HS-27A (cell line): Measurements from ENCODE around the gene DLX1.
"Not testable (repeated sequence)": the region's sequence is repeated elsewhere in the genome, so short reads cannot be mapped to it uniquely, and the experiment has no call there.

ENCODE experiments used
- DNase-seq: peaks from one replicate; pipeline ENCODE4 v3.0.0-alpha.2; 2012; ENCODE audit warnings: low read depth, missing footprints

The DLX1 gene

DNA sequence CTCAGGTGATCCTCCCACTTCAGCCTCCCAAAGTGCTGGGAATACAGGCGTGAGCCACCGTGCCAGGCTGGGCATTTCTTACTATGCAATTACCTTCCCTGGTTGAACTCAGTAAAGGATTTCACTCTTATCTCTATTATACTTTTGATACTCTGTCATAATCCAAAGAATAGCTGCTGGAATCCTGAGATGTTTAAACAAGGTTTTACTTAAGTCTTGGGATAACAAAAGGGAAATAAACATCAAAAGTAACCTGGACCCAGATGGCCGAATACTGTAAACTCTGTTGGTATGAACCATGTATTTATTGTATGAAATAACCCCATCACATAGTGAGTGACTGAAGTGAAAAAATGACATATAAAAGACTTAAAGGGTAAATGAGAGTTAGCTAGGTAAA is 29.3 kb downstream of the DLX1 start:
- DNase-seq = no peak

- no peak for DNase-seq
Measured at GRCh38 chr2:172116107-172116506, 30.8 kb downstream of the DLX1 start.

DNA sequence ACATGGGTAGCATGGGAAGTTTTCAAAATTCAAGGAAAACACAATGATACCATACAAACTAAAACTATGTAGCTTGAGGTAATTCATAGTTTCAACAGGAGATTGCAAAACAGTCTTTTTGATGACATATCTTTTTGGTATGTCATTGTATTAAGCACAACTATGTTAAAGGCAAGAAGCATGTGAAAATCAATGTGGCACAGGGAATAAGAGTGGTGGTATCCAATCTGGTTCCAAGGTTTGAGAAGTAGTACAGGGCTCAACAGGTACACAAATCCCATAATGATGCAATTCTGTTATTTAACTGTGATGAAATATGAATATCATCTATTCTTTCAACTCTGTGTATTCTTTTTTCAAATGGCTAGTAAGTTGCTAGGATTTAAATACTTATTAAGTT is 33.8 kb downstream of the DLX1 start:
- DNase-seq = no peak

DNA sequence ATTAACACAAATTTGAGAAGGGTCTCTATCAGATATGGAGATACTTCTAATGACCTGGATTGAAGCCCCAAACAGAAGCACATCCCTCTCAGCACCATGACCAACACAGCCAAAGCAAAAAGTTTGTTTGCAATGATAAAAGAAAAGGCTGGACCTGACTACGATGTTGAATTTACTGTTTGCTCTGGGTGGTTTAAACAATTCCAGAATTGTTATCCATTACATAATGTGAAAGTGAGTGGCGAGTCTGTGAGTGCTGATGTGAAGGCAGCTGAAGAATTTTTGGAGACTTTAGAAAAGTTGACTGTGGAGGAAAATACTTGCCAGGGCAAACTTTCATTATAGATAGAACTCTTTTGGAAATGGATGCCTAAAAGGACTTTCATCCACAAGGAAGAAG is 34.8 kb downstream of the DLX1 start:
- DNase-seq = no peak

- no peak for DNase-seq
Measured at GRCh38 chr2:172128484-172128883, 43.2 kb downstream of the DLX1 start.

DNA sequence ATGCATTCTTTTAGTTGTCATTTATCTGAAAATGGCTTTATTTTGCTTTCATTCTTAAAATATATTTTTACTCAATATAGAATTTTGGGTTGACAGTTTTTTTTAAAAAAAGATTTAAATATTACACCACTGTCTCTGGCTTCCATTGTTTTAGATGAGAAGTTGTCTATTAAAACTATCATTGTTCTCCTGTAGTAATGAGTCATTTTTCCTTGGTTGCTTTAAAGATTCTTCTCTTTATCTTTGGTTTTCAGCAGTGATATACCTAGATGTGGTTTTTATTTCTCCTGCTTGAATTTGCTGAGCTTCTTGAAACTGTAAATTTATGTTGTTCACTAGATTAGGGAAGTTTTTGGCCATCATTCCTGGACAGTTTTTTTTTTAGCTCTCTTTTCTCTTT is 44.1 kb downstream of the DLX1 start:
- DNase-seq = no peak

DNA sequence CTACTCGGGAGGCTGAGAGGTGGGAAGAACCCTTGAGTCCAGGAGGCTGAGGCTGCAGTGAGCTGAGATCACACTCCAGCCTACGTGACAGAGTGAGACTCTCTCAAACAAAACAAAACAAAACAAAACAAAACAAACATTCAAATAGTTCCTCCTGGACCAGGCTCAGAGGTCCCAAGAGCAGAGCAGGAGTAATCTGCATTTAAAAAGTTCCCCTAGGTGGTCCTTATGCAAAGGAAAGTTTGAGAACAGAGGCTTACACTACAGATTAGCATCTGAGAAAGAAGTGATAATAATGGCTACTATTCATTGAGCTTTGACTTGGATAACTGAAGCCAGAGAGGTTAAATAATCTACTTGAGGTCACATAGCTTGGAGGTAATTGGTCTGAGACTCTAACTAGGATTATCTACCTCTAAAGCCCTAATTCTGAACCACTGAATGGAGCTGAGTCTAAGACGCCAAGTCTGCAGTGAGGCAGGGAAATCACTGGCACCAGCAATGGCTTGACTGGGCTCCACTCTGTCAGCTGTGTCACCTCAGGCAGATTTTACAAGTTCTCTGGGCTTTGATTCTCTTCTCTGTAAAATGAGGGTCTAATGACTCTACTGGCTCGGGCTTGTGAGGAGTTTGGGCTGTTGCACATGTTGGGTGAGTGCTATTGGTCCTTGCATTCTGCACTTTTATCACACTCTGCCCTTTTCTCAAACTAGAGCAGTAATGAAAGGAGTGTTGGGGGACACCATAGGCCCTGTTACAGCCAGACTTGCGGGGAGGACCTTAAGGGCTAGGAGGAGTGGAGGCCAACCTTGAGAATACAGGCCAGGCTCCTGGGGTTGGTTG is 46.6 kb downstream of the DLX1 start:
- DNase-seq = no peak

- DNase-seq = no peak
Measured at GRCh38 chr2:172134270-172134669, 49.0 kb downstream of the DLX1 start.

DNA sequence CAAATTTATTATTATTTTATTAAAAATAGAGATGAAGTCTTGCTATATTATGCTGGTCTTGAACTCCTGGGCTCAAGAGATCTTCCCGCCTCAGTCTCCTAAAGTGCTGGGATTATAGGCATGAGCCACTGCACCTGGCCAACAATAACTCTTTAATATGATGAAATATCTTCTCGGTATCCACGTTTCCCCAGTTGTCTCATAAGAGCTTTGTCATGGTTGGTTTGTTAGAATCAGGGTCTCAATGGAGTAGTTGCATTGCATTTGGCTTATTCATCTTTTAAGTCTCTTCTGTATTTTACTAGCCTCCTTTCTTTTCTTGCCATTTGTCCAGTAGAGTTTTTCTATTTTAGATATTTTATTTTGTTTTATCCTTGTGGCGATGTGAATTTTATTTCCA is 50.1 kb downstream of the DLX1 start:
- no peak for DNase-seq

DNA sequence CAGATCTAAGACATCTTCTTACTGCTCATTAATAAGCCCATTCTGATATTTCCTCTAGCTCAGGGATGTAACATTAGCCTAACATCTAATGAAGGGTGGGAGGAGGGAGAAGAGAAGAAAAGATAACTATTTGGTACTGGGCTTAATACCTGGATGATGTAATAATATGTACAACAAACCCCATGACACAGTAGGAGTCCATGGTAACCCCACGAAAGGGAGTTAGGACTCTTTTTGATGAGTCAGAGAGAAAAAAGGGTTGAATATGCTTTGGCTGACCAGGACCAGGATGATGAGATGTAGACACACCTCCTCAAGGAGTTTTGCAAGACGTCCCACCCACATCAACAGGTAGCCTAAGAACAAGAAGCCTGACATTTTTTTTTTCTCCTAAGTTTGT is 51.8 kb downstream of the DLX1 start:
- no peak for DNase-seq

GRCh38 chr2:172137943-172138342 is 52.6 kb downstream of the DLX1 start:
- DNase-seq = no peak

GRCh38 chr2:172138727-172139126 is 53.4 kb downstream of the DLX1 start:
- DNase-seq = not testable (repeated sequence)
